HepG2 (cell line): Measurements from ENCODE around the gene CAD. TPM values are rescaled to one million over a fixed set of nuclear protein-coding genes. Genes with fewer than 3 reads are reported as not detected.

Experiments
- ARNTL ChIP-seq: sonication (generic); formaldehyde crosslinking; IDR thresholded peaks from 2 replicates; pipeline ENCODE4 v1.4.0; 2020; ENCODE audit warnings: mild to moderate bottlenecking, missing genetic modification reagents
- ASH2L ChIP-seq: fragments of 300-600, 200-600 bp; sonication (generic); IDR thresholded peaks from 2 replicates; pipeline ENCODE4 v1.7.0; 2017; ENCODE audit warnings: low read depth, mild to moderate bottlenecking, moderate library complexity, mixed read lengths, low read length; ENCODE audit not compliant: insufficient read length
- CEBPB ChIP-seq: IDR thresholded peaks from 2 replicates; pipeline ENCODE4 v1.6.1; 2011; ENCODE audit warnings: low read depth, low read length, improper control_type of control experiment, borderline replicate concordance
- HNF1B ChIP-seq: sonication (generic); formaldehyde crosslinking; IDR thresholded peaks from 2 replicates; pipeline ENCODE4 v1.5.1; 2020; ENCODE audit warnings: mild to moderate bottlenecking, moderate library complexity, missing genetic modification reagents
- ISL2 ChIP-seq: sonication (generic); formaldehyde crosslinking; IDR thresholded peaks from 2 replicates; pipeline ENCODE4 v1.5.0; 2020; ENCODE audit warnings: missing genetic modification reagents
- ISX ChIP-seq: sonication (generic); formaldehyde crosslinking; conservative IDR thresholded peaks from 2 replicates; pipeline ENCODE4 v1.5.0; 2020; ENCODE audit warnings: missing genetic modification reagents
- MED13 ChIP-seq: sonication (generic); formaldehyde crosslinking; IDR thresholded peaks from 2 replicates; pipeline ENCODE4 v1.5.0; 2020; ENCODE audit warnings: missing genetic modification reagents
- MYC ChIP-seq: sonication (generic); formaldehyde crosslinking; IDR thresholded peaks from 2 replicates; pipeline ENCODE4 v1.9.0; 2021; ENCODE audit warnings: missing genetic modification reagents, borderline replicate concordance
- POLR2AphosphoS5 ChIP-seq: IDR thresholded peaks from 2 replicates; pipeline ENCODE4 v1.6.1; 2012; ENCODE audit warnings: low read depth, low read length
- PRDM10 ChIP-seq: sonication (generic); formaldehyde crosslinking; IDR thresholded peaks from 2 replicates; pipeline ENCODE4 v1.4.0; 2020; ENCODE audit warnings: low read depth, missing genetic modification reagents
- THYN1 ChIP-seq: sonication (generic); formaldehyde crosslinking; IDR thresholded peaks from 2 replicates; pipeline ENCODE4 v1.8.1; 2023; ENCODE audit warnings: low read depth, mild to moderate bottlenecking, moderate library complexity, missing genetic modification reagents, borderline replicate concordance
- TOPORS ChIP-seq: sonication (generic); formaldehyde crosslinking; IDR thresholded peaks from 2 replicates; pipeline ENCODE4 v1.8.0; 2023; ENCODE audit warnings: mild to moderate bottlenecking, missing genetic modification reagents
- ZBTB25 ChIP-seq: IDR thresholded peaks from 2 replicates; pipeline ENCODE4 v1.6.1; 2018; ENCODE audit warnings: missing genetic modification reagents
- ZNF136 ChIP-seq: sonication (generic); formaldehyde crosslinking; IDR thresholded peaks from 2 replicates; pipeline ENCODE4 v1.8.1; 2022; ENCODE audit warnings: low read depth, mild to moderate bottlenecking, moderate library complexity, missing genetic modification reagents
- ZNF143 ChIP-seq: sonication (generic); formaldehyde crosslinking; IDR thresholded peaks from 2 replicates; pipeline ENCODE4 v1.4.0; 2020; ENCODE audit warnings: missing genetic modification reagents
- ZNF160 ChIP-seq: sonication (generic); formaldehyde crosslinking; IDR thresholded peaks from 2 replicates; pipeline ENCODE4 v1.8.0; 2022; ENCODE audit warnings: mild to moderate bottlenecking, inconsistent platforms, missing genetic modification reagents
- ZNF224 ChIP-seq: sonication (generic); formaldehyde crosslinking; IDR thresholded peaks from 2 replicates; pipeline ENCODE4 v1.5.0; 2020; ENCODE audit warnings: mild to moderate bottlenecking, missing genetic modification reagents
- ZNF263 ChIP-seq: sonication (generic); formaldehyde crosslinking; IDR thresholded peaks from 2 replicates; pipeline ENCODE4 v1.4.0; 2020; ENCODE audit warnings: missing genetic modification reagents
- ZNF264 ChIP-seq: sonication (generic); formaldehyde crosslinking; IDR thresholded peaks from 2 replicates; pipeline ENCODE4 v1.4.0; 2020; ENCODE audit warnings: missing genetic modification reagents
- ZNF276 ChIP-seq: sonication (generic); formaldehyde crosslinking; IDR thresholded peaks from 2 replicates; pipeline ENCODE4 v1.4.0; 2020; ENCODE audit warnings: mild to moderate bottlenecking, low read depth, missing genetic modification reagents
- ZNF740 ChIP-seq: sonication (generic); formaldehyde crosslinking; IDR thresholded peaks from 2 replicates; pipeline ENCODE4 v1.4.0; 2020; ENCODE audit warnings: missing genetic modification reagents
- ZSCAN20 ChIP-seq: sonication (generic); formaldehyde crosslinking; IDR thresholded peaks from 2 replicates; pipeline ENCODE4 v1.4.0; 2020; ENCODE audit warnings: missing genetic modification reagents, mild to moderate bottlenecking, borderline replicate concordance
- polyA plus RNA-seq, 8 experiments: library from polyadenylated mRNA; depleted of rRNA in 3 of 8; stranded (reverse) in 7 of 8; unstranded in 1 of 8; fragments of >200 nt; fragmentation: Illumina TruSeq in 4 of 8; extraction: Trizol in 4 of 8; gene quantifications; 2 replicates each; pipeline versions ENCODE4 v1.2.1 to v1.2.3, GENCODE V29; 2011 to 2016; ENCODE audit warnings: low read depth in 4 of 8, missing spikeins in 1 of 8, mixed read lengths in 1 of 8; ENCODE audit not compliant: insufficient read depth in 1 of 8
- total RNA-seq, 5 experiments: library from RNA; depleted of rRNA; stranded (reverse); fragments of >200 nt; fragmentation: Illumina TruSeq; extraction: Trizol; gene quantifications; 2 replicates each; pipeline ENCODE4 v1.2.3, GENCODE V29; 2016; ENCODE audit warnings: low read depth in 1 of 5

The CAD gene
- total and polyA plus RNA-seq, 2 of the 13 experiments (the other 11 are each of a cell fraction or from before 2014, with no cell fraction given): 21.7 to 37.0 TPM

GRCh38 chr2:27171351-27171848 lies 45.8 kb upstream of the CAD start (continued):
- TF ChIP-seq ISL2 (CRISPR knock-in tag) (peak; percentile 97), ISX (CRISPR knock-in tag) (no peak), ZBTB25 (peak; percentile 80; the same call in 1 of the 2 replicates), ZNF264 (CRISPR knock-in tag) (peak; percentile 82), MYC (CRISPR knock-in tag) (peak; percentile 67; the same call in 1 of the 2 replicates), THYN1 (no peak), ZNF136 (CRISPR knock-in tag) (0 out of 2 replicates have a peak, but pooled peaks have one; percentile 41), ZSCAN20 (CRISPR knock-in tag) (0 out of 2 replicates have a peak, but pooled peaks have one; percentile 82), HNF1B (peak; percentile 96), ZNF224 (no peak), CEBPB (peak; percentile 100), ZNF740 (CRISPR knock-in tag) (no peak), TOPORS (no peak), MED13 (no peak), ZNF143 (0 out of 2 replicates have a peak, but pooled peaks have one; percentile 28), ZNF276 (no peak), ZNF263 (CRISPR knock-in tag) (peak; percentile 58; the same call in 1 of the 2 replicates), ZNF160 (CRISPR knock-in tag) (no peak), ASH2L (peak; percentile 77), POLR2AphosphoS5 (no peak), PRDM10 (CRISPR knock-in tag) (peak; percentile 65), ARNTL (peak; percentile 95)
